Gastrocnemius medialis (tissue), 4 donors: ENCODE data around the gene PIK3R3.

ENCODE experiments used
- POLR2A ChIP-seq, 2 donors: fragments of 450-650 bp; IDR thresholded peaks; one replicate each; pipeline ENCODE4 v1.6.1; 2017; ENCODE audit warnings: antibody characterized with exemption in 2 of 2, mild to moderate bottlenecking in 2 of 2, moderate library complexity in 2 of 2
- TF ChIP-seq, protein P1 (sequence below), 5 experiments: fragments of 450-650 bp in 3 of 5; fragments of 200-600 bp in 2 of 5; sonication (generic) in 2 of 5; IDR thresholded peaks in 4 of 5; conservative IDR thresholded peaks in 1 of 5; 1 replicate in 4 of 5; 2 replicates in 1 of 5; pipeline ENCODE4 v1.5.1; 2016 to 2019; ENCODE audit warnings: antibody characterized with exemption in 5 of 5, mild to moderate bottlenecking in 3 of 5, moderate library complexity in 3 of 5

DNA sequence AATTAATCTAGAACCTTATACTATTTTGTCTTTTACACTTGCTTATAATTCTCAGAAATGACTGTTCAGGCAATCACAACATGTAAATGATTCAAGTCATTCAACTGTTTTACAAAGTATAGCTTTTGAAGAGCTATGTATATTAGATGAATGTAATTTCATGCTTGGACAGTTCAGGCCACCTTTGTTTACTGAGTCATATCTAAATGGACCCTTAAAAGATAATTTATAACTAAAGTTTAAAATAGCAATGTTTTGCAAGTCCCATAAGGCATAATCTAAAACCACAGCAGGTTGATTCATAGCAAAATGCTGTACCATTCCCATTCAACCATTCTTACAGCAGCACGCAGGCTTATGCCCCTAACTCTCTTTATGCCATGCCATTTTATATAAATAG, 64.8 kb downstream of the PIK3R3 start:
- TF ChIP-seq, protein P1, sequence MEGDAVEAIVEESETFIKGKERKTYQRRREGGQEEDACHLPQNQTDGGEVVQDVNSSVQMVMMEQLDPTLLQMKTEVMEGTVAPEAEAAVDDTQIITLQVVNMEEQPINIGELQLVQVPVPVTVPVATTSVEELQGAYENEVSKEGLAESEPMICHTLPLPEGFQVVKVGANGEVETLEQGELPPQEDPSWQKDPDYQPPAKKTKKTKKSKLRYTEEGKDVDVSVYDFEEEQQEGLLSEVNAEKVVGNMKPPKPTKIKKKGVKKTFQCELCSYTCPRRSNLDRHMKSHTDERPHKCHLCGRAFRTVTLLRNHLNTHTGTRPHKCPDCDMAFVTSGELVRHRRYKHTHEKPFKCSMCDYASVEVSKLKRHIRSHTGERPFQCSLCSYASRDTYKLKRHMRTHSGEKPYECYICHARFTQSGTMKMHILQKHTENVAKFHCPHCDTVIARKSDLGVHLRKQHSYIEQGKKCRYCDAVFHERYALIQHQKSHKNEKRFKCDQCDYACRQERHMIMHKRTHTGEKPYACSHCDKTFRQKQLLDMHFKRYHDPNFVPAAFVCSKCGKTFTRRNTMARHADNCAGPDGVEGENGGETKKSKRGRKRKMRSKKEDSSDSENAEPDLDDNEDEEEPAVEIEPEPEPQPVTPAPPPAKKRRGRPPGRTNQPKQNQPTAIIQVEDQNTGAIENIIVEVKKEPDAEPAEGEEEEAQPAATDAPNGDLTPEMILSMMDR (IDR thresholded peaks at IDR 0.05 in 4 of 5, conservative IDR thresholded peaks at IDR 0.05 in 1 of 5), result no peak
- TF ChIP-seq POLR2A (IDR thresholded peaks at IDR 0.05), result no peak
